ENCODE measurements around the gene USP15. TPM values are rescaled to one million over a fixed set of nuclear protein-coding genes. Genes with fewer than 3 reads are reported as not detected.
"Not testable (repeated sequence)": the region's sequence is repeated elsewhere in the genome, so short reads cannot be mapped to it uniquely, and the experiment has no call there.

USP15 gene
- polyA plus RNA-seq, 2 donors, result 33.9 to 64.6 TPM

DNA sequence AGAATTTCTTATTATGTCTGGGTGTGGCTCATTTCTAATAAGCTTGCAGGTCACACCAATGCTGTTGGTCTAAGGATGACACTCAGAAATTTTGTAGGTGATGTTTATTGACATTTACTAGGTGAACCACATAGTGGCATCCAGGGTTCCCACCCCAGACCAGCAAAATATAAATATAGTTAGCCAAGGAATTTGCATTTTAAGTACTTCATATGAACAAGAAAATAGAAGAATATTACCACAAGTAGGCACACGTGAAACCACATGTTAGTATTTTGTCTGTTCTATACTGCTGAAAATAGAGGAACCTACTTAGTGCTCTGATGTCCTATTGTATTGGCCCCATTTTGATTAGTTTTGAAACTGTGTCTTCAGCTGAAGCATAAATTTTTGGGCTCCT, 71.1 kb downstream of the USP15 start:
- Histone ChIP-seq H3K27ac (ENCODE audit: low read depth in 2 of 2, low read length in 1 of 2) (no peak overlapping the region), H3K27me3 (ENCODE audit: control insufficient read depth in 1 of 2, insufficient read depth in 2 of 2, low read length in 2 of 2) (no peaks in the 10 kb centered on the region), H3K9me3 (ENCODE audit: control insufficient read depth in 2 of 2, insufficient read depth in 1 of 2, low read depth in 1 of 2, low read length in 1 of 2) (no peaks in the 10 kb centered on the region), H3K4me3 (ENCODE audit: low read depth in 1 of 2, low read length in 2 of 2) (no peak overlapping the region), H3K36me3 (ENCODE audit: control insufficient read depth in 2 of 2, insufficient read depth in 2 of 2, low read length in 1 of 2) (no peaks in the 10 kb centered on the region), H3K4me1 (ENCODE audit: control insufficient read depth in 2 of 2, insufficient read depth in 2 of 2, low read length in 1 of 2) (no peaks in the 10 kb centered on the region)
- WGBS, 2 donors, result 84 to 95% methylated on average over 1 of the region's 1 CpG

GRCh38 chr12:62332598-62332997, 72.4 kb downstream of the USP15 start:
- WGBS, 2 donors, result 67 to 70% methylated on average over 1 of the region's 1 CpG
- Histone ChIP-seq H3K27ac (ENCODE audit: low read depth in 2 of 2, low read length in 1 of 2) (no peak overlapping the region), H3K27me3 (ENCODE audit: control insufficient read depth in 1 of 2, insufficient read depth in 2 of 2, low read length in 2 of 2) (no peaks in the 10 kb centered on the region), H3K4me1 (ENCODE audit: control insufficient read depth in 2 of 2, insufficient read depth in 2 of 2, low read length in 1 of 2) (no peaks in the 10 kb centered on the region), H3K36me3 (ENCODE audit: control insufficient read depth in 2 of 2, insufficient read depth in 2 of 2, low read length in 1 of 2) (no peaks in the 10 kb centered on the region), H3K9me3 (ENCODE audit: control insufficient read depth in 2 of 2, insufficient read depth in 1 of 2, low read depth in 1 of 2, low read length in 1 of 2) (no peaks in the 10 kb centered on the region), H3K4me3 (ENCODE audit: low read depth in 1 of 2, low read length in 2 of 2) (no peak overlapping the region)

DNA sequence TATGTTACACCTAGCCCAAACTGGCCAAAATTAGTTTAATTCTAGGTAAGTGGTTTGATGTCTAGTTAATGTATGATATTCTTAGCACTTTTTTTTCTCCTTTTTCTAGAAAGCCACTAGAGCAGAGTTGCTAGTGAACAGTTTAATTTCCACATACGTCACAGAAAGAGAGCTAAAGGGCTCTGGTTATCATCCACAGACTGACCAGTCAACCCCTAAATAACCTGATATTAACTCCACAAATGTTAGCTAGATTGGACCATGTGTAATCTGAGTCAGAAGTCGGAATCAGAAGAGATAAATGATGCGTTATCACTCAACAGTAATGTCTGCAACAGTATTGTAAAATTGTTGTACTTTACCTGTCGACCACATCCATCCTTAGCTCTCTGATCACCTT, 74.9 kb downstream of the USP15 start:
- H3K9me3 ChIP-seq (ENCODE audit: control insufficient read depth in 2 of 2, insufficient read depth in 1 of 2, low read depth in 1 of 2, low read length in 1 of 2), result no peaks in the 10 kb centered on the region
- no peak overlapping the region for H3K27ac ChIP-seq (ENCODE audit: low read depth in 2 of 2, low read length in 1 of 2)
- WGBS, 2 donors, result 94 to 95% methylated on average over 4 of the region's 4 CpGs
- no peak overlapping the region for H3K4me3 ChIP-seq (ENCODE audit: low read depth in 1 of 2, low read length in 2 of 2)
- no peaks in the 10 kb centered on the region for H3K4me1 ChIP-seq (ENCODE audit: control insufficient read depth in 2 of 2, insufficient read depth in 2 of 2, low read length in 1 of 2)
- H3K27me3 ChIP-seq (ENCODE audit: control insufficient read depth in 1 of 2, insufficient read depth in 2 of 2, low read length in 2 of 2), result no peaks in the 10 kb centered on the region
- H3K36me3 ChIP-seq (ENCODE audit: control insufficient read depth in 2 of 2, insufficient read depth in 2 of 2, low read length in 1 of 2), result no peaks in the 10 kb centered on the region

- Histone ChIP-seq H3K36me3 (ENCODE audit: control insufficient read depth in 2 of 2, insufficient read depth in 2 of 2, low read length in 1 of 2) (no peaks in the 10 kb centered on the region), H3K27me3 (ENCODE audit: control insufficient read depth in 1 of 2, insufficient read depth in 2 of 2, low read length in 2 of 2) (no peaks in the 10 kb centered on the region)
- WGBS, 2 donors, result 88 to 90% methylated on average over 3 of the region's 3 CpGs
Measured at GRCh38 chr12:62335796-62336195, 75.6 kb downstream of the USP15 start.

DNA sequence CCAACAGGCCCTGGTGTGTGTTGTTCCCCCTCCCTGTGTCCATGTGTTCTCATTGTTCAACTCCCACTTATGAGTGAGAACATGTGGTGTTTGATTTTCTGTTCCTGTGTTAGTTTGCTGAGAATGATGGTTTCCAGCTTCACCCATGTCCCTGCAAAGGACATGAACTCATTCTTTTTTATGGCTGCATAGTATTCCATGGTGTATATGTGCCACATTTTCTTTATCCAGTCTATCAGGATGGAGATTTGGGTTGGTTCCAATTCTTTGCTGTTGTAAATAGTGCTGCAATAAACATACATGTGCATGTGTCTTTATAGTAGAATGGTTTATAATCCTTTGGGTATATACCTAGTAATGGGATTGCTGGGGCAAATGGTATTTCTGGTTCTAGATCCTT, 77.4 kb downstream of the USP15 start:
- not testable (repeated sequence) for H3K4me3 ChIP-seq (ENCODE audit: low read depth in 1 of 2, low read length in 2 of 2); H3K27me3 ChIP-seq (ENCODE audit: control insufficient read depth in 1 of 2, insufficient read depth in 2 of 2, low read length in 2 of 2); H3K27ac ChIP-seq (ENCODE audit: low read depth in 2 of 2, low read length in 1 of 2); H3K4me1 ChIP-seq (ENCODE audit: control insufficient read depth in 2 of 2, insufficient read depth in 2 of 2, low read length in 1 of 2); H3K9me3 ChIP-seq (ENCODE audit: control insufficient read depth in 2 of 2, insufficient read depth in 1 of 2, low read depth in 1 of 2, low read length in 1 of 2); H3K36me3 ChIP-seq (ENCODE audit: control insufficient read depth in 2 of 2, insufficient read depth in 2 of 2, low read length in 1 of 2)

More at GRCh38 chr12:62335796-62336195, 75.6 kb downstream of the USP15 start:
- Histone ChIP-seq H3K27ac (ENCODE audit: low read depth in 2 of 2, low read length in 1 of 2) (no peak overlapping the region), H3K4me3 (ENCODE audit: low read depth in 1 of 2, low read length in 2 of 2) (no peak overlapping the region), H3K9me3 (ENCODE audit: control insufficient read depth in 2 of 2, insufficient read depth in 1 of 2, low read depth in 1 of 2, low read length in 1 of 2) (no peaks in the 10 kb centered on the region), H3K4me1 (ENCODE audit: control insufficient read depth in 2 of 2, insufficient read depth in 2 of 2, low read length in 1 of 2) (no peaks in the 10 kb centered on the region)

DNA sequence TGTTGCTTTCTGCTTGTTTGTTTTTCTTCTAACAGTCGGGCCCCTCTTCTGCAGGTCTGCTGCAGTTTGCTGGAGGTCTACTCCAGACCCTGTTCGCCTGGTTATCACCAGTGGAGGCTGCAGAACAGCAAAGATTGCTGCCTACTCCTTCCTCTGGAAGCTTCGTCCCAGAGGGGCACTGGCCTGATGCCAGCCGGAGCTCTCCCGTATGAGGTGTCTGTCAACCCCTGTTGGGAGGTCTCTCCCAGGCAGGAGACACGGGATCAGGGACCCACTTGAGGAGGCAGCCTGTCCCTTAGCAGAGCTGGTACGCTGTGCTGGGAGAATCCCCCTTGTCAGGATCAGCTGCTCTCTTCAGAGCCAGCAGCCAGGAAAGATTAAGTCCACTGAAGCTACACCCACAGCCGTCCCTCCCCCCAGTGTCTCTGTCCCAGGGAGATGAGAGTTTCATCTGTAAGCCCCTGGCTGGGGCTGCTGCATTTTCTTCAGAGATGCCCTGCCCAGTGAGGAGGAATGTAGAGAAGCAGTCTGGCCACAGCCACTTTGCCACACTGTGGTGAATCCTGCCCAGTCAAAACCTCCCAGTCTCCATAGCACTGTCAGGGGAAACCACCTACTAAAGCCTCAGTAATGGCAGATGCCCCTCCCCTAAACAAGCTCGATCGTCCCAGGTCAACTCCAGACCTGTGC, 82.6 kb downstream of the USP15 start:
- WGBS, 2 donors, result 97% methylated on average over 10 of the region's 10 CpGs
- H3K27ac ChIP-seq (ENCODE audit: low read depth in 2 of 2, low read length in 1 of 2), result not testable (repeated sequence)

DNA sequence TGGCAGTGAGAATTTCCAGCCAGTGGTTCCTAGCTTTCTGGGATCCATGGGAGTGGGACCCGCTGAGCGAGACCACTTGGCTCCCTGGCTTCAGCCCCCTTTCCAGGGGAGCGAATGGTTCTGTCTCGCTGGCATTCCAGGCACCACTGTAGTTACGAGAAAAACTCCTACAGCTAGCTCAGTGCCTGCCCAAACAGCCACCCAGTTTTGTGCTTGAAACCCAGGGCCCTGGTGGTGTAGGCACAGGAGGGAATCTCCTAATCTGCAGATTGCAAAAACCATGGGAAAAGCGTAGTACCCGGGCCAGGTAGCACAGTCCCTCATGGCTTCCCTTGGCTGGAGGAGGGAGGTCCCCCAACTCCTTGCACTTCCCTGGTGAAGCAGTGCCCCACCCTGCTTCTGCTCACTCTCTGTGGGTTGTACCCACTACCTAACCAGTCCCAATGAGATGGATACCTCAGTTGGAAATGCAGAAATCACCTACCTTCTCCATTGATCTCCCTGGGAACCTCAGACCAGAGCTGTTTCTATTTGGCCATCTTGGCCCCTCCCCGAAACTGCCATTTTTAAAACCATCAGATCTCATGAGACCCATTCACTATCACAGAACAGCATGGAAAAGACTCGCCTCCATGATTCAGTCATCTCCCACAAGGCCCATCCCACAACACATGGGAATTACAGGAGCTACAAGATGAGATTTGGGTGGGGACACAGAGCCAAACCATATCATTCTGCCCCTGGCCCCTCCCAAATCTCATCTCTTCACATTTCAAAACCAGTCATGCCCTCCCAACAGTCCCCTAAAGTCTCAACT, 83.3 kb downstream of the USP15 start:
- not testable (repeated sequence) for H3K36me3 ChIP-seq (ENCODE audit: control insufficient read depth in 2 of 2, insufficient read depth in 2 of 2, low read length in 1 of 2); H3K4me3 ChIP-seq (ENCODE audit: low read depth in 1 of 2, low read length in 2 of 2); H3K27me3 ChIP-seq (ENCODE audit: control insufficient read depth in 1 of 2, insufficient read depth in 2 of 2, low read length in 2 of 2); H3K9me3 ChIP-seq (ENCODE audit: control insufficient read depth in 2 of 2, insufficient read depth in 1 of 2, low read depth in 1 of 2, low read length in 1 of 2); H3K27ac ChIP-seq (ENCODE audit: low read depth in 2 of 2, low read length in 1 of 2); H3K4me1 ChIP-seq (ENCODE audit: control insufficient read depth in 2 of 2, insufficient read depth in 2 of 2, low read length in 1 of 2)
- WGBS, 2 donors, result 97 to 98% methylated on average over 9 of the region's 9 CpGs

More for the DNA sequence above, 82.6 kb downstream of the USP15 start:
- H3K27me3 ChIP-seq (ENCODE audit: control insufficient read depth in 1 of 2, insufficient read depth in 2 of 2, low read length in 2 of 2); H3K9me3 ChIP-seq (ENCODE audit: control insufficient read depth in 2 of 2, insufficient read depth in 1 of 2, low read depth in 1 of 2, low read length in 1 of 2); H3K4me1 ChIP-seq (ENCODE audit: control insufficient read depth in 2 of 2, insufficient read depth in 2 of 2, low read length in 1 of 2); H3K36me3 ChIP-seq (ENCODE audit: control insufficient read depth in 2 of 2, insufficient read depth in 2 of 2, low read length in 1 of 2); H3K4me3 ChIP-seq (ENCODE audit: low read depth in 1 of 2, low read length in 2 of 2): not testable (repeated sequence)

GRCh38 chr12:62344731-62345556, 84.7 kb downstream of the USP15 start:
- not testable (repeated sequence) for H3K4me3 ChIP-seq (ENCODE audit: low read depth in 1 of 2, low read length in 2 of 2); H3K4me1 ChIP-seq (ENCODE audit: control insufficient read depth in 2 of 2, insufficient read depth in 2 of 2, low read length in 1 of 2); H3K27ac ChIP-seq (ENCODE audit: low read depth in 2 of 2, low read length in 1 of 2); H3K27me3 ChIP-seq (ENCODE audit: control insufficient read depth in 1 of 2, insufficient read depth in 2 of 2, low read length in 2 of 2); H3K9me3 ChIP-seq (ENCODE audit: control insufficient read depth in 2 of 2, insufficient read depth in 1 of 2, low read depth in 1 of 2, low read length in 1 of 2); H3K36me3 ChIP-seq (ENCODE audit: control insufficient read depth in 2 of 2, insufficient read depth in 2 of 2, low read length in 1 of 2)
- WGBS, 2 donors, result 89 to 92% methylated on average over 4 of the region's 4 CpGs

- Histone ChIP-seq H3K9me3 (ENCODE audit: control insufficient read depth in 2 of 2, insufficient read depth in 1 of 2, low read depth in 1 of 2, low read length in 1 of 2) (no peaks in the 10 kb centered on the region), H3K36me3 (ENCODE audit: control insufficient read depth in 2 of 2, insufficient read depth in 2 of 2, low read length in 1 of 2) (peaks cover 4% of the 10 kb centered on the region in 2 donors), H3K4me1 (ENCODE audit: control insufficient read depth in 2 of 2, insufficient read depth in 2 of 2, low read length in 1 of 2) (no peaks in the 10 kb centered on the region), H3K27ac (ENCODE audit: low read depth in 2 of 2, low read length in 1 of 2) (no peak overlapping the region), H3K4me3 (ENCODE audit: low read depth in 1 of 2, low read length in 2 of 2) (no peak overlapping the region), H3K27me3 (ENCODE audit: control insufficient read depth in 1 of 2, insufficient read depth in 2 of 2, low read length in 2 of 2) (no peaks in the 10 kb centered on the region)
- 96 to 98% methylated on average over 6 of the region's 6 CpGs for WGBS, 2 donors
Measured at GRCh38 chr12:62345667-62346066, 85.5 kb downstream of the USP15 start.

Data from esophagus (tissue), 2 donors.